Activated CD8-positive, alpha-beta memory T cell treated with anti-CD3 and anti-CD28 coated beads, Interleukin-2, amount 10 ng/mL, durations not matched to agents 7 days and 5 days (primary cell): Measurements from ENCODE around the gene TENM4. TPM values are rescaled to one million over a fixed set of nuclear protein-coding genes. Genes with fewer than 3 reads are reported as not detected.
"Not testable (repeated sequence)": the region's sequence is repeated elsewhere in the genome, so short reads cannot be mapped to it uniquely, and the experiment has no call there.

Experiments
- ATAC-seq: fragments of 150-1000 bp; cut with Tn5 transposase; one replicate; pipeline ENCODE4 v1.10.0; 2021; ENCODE audit warnings: moderate library complexity
- CTCF ChIA-PET: fragments of 350-600 bp; sonication (Branson Sonifier 250); formaldehyde crosslinking; loops from one replicate; lab custom pipeline; 2021; ENCODE audit warnings: antibody characterized with exemption; lab: Charles Lee
- DNase-seq: peaks from one replicate; pipeline ENCODE4 v3.0.0-alpha.2; 2020
- H3K27ac Mint-ChIP-seq: one replicate; pipeline ENCODE4 v1.8.0; 2021; ENCODE audit warnings: mild to moderate bottlenecking, mixed read lengths
- H3K27me3 Mint-ChIP-seq: one replicate; pipeline ENCODE4 v1.8.0; 2021; ENCODE audit warnings: mixed read lengths
- H3K36me3 Mint-ChIP-seq: one replicate; pipeline ENCODE4 v1.8.0; 2021; ENCODE audit warnings: mild to moderate bottlenecking, mixed read lengths
- H3K4me1 Mint-ChIP-seq: one replicate; pipeline ENCODE4 v1.8.0; 2021; ENCODE audit warnings: mixed read lengths
- H3K4me3 Mint-ChIP-seq: one replicate; pipeline ENCODE4 v1.8.0; 2021; ENCODE audit warnings: mild to moderate bottlenecking, moderate library complexity, mixed read lengths
- H3K9me3 Mint-ChIP-seq: one replicate; pipeline ENCODE4 v1.8.0; 2022; ENCODE audit warnings: low read depth, mixed read lengths
- total RNA-seq, 2 experiments: library from RNA; stranded (reverse); gene quantifications; one replicate each; pipeline ENCODE4 v1.2.3, GENCODE V29; 2021

The TENM4 gene
- total RNA-seq, 2 experiments from 2014 or later: not detected

DNA sequence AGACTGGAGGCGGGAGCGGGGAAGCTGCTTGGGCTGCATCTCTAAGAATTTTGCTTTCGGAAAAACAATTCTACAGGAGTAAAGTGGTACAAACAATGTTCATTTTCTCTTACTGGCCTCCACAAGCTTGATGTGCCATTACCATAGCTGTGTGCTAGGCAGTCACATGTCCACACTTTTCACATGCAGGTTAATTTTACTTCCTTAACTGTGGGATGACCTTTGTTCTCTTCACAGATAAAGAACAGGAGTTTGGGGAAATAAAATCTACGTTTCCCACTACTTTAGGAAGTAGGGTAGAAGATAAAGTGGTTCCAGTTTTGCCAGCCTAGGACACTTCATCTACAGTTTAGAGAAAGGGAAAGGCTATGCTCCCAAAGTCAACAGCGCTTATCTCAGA, 539.0 kb downstream of the TENM4 start:
- CTCF ChIA-PET: no interaction called here
- Mint-ChIP-seq H3K27me3 (peaks cover 4% of the 10 kb centered on the region), H3K36me3 (no peaks in the 10 kb centered on the region), H3K27ac (no peak overlapping the region), H3K4me1 (no peaks in the 10 kb centered on the region), H3K4me3 (no peak overlapping the region), H3K9me3 (no peaks in the 10 kb centered on the region)
- DNase-seq: no peak
- ATAC-seq: no peak

GRCh38 chr11:78898266-78898775, 542.5 kb downstream of the TENM4 start:
- Mint-ChIP-seq H3K9me3 (no peaks in the 10 kb centered on the region), H3K4me3 (no peak overlapping the region), H3K27me3 (peaks cover 4% of the 10 kb centered on the region), H3K36me3 (no peaks in the 10 kb centered on the region), H3K27ac (no peak overlapping the region), H3K4me1 (no peaks in the 10 kb centered on the region)
- ATAC-seq (no peak), DNase-seq (no peak)
- CTCF ChIA-PET: no interaction called here

- ATAC-seq (no peak), DNase-seq (no peak)
- no peaks in the 10 kb centered on the region for H3K36me3 Mint-ChIP-seq
- CTCF ChIA-PET: no interaction called here
- H3K27ac Mint-ChIP-seq: no peak overlapping the region
- no peaks in the 10 kb centered on the region for H3K27me3 Mint-ChIP-seq
- no peaks in the 10 kb centered on the region for H3K4me1 Mint-ChIP-seq
- H3K9me3 Mint-ChIP-seq: no peaks in the 10 kb centered on the region
- H3K4me3 Mint-ChIP-seq: no peak overlapping the region
Observed at GRCh38 chr11:78893996-78894395, 546.8 kb downstream of the TENM4 start.

- no peaks in the 10 kb centered on the region for H3K4me1 Mint-ChIP-seq
- no peaks in the 10 kb centered on the region for H3K9me3 Mint-ChIP-seq
- H3K27me3 Mint-ChIP-seq: no peaks in the 10 kb centered on the region
- CTCF ChIA-PET: no interaction called here
- H3K36me3 Mint-ChIP-seq: no peaks in the 10 kb centered on the region
- no peak overlapping the region for H3K27ac Mint-ChIP-seq
- H3K4me3 Mint-ChIP-seq: no peak overlapping the region
- no peak for DNase-seq
- ATAC-seq: no peak
Observed at GRCh38 chr11:78889698-78890097, 551.1 kb downstream of the TENM4 start.

DNA sequence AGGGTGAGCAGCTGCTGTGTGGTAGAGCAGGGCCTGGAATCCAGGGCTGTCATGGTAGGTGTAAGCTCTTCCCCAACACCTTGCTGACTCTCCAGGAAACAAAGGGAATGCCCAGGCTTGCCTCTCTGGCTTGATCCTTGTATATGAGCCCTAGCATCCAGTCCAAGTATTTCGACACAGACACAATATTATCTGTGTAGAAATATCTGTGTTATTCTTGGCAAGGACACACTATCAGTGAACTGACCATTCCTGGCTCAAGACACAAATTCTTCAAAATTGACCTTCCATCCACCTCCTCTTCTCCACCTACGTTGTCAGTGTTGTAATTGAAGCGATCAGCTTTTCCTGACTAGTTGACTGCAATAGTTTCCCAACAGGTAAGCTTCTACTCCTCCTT, 554.2 kb downstream of the TENM4 start:
- CTCF ChIA-PET: no interaction called here
- H3K4me3 Mint-ChIP-seq: no peak overlapping the region

GRCh38 chr11:78884761-78885160, 556.1 kb downstream of the TENM4 start:
- no peak overlapping the region for H3K4me3 Mint-ChIP-seq
- no peaks in the 10 kb centered on the region for H3K9me3 Mint-ChIP-seq
- no peak for ATAC-seq
- H3K36me3 Mint-ChIP-seq: peaks cover 1% of the 10 kb centered on the region
- H3K27ac Mint-ChIP-seq: no peak overlapping the region
- CTCF ChIA-PET: no interaction called here
- no peaks in the 10 kb centered on the region for H3K4me1 Mint-ChIP-seq
- DNase-seq: no peak
- no peaks in the 10 kb centered on the region for H3K27me3 Mint-ChIP-seq

More for the DNA sequence above, 554.2 kb downstream of the TENM4 start:
- no peak for DNase-seq
- no peaks in the 10 kb centered on the region for H3K36me3 Mint-ChIP-seq
- no peaks in the 10 kb centered on the region for H3K4me1 Mint-ChIP-seq
- no peak overlapping the region for H3K27ac Mint-ChIP-seq
- no peak for ATAC-seq
- no peaks in the 10 kb centered on the region for H3K9me3 Mint-ChIP-seq
- no peaks in the 10 kb centered on the region for H3K27me3 Mint-ChIP-seq

DNA sequence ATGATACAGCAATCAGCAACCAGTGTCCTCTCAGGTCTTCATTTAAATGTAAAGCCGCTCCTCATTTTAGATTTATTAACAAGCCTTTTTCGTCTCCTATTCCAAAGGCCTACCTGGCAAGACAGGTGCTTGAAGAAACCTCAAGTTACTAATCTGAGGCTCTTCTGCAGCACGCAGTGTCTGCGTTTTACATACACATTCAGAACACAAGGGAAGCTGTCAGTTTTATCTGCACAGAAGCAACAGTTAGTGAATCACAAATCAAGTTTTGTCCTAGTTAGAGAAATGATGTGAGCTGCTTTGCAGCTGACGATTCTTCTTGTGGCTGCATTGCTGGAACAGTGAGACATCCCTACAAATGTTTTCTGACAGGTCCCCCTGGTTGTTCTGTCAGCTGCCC, 557.3 kb downstream of the TENM4 start:
- Mint-ChIP-seq H3K27me3 (no peaks in the 10 kb centered on the region), H3K36me3 (peaks cover 3% of the 10 kb centered on the region), H3K4me3 (no peak overlapping the region), H3K9me3 (peaks cover 3% of the 10 kb centered on the region), H3K4me1 (no peaks in the 10 kb centered on the region), H3K27ac (no peak overlapping the region)
- CTCF ChIA-PET: no interaction called here
- ATAC-seq (no peak), DNase-seq (no peak)

GRCh38 chr11:78879094-78879980, 561.5 kb downstream of the TENM4 start:
- H3K36me3 Mint-ChIP-seq, H3K27me3 Mint-ChIP-seq, H3K27ac Mint-ChIP-seq, ATAC-seq, H3K9me3 Mint-ChIP-seq, DNase-seq, H3K4me3 Mint-ChIP-seq, CTCF ChIA-PET, H3K4me1 Mint-ChIP-seq: not testable (repeated sequence)

GRCh38 chr11:78878631-78879030, 562.2 kb downstream of the TENM4 start:
- peaks cover 5% of the 10 kb centered on the region for H3K9me3 Mint-ChIP-seq
- ATAC-seq (no peak), DNase-seq (no peak)
- H3K4me3 Mint-ChIP-seq: no peak overlapping the region
- H3K27ac Mint-ChIP-seq: no peak overlapping the region
- CTCF ChIA-PET: no interaction called here
- no peaks in the 10 kb centered on the region for H3K4me1 Mint-ChIP-seq
- H3K27me3 Mint-ChIP-seq: no peaks in the 10 kb centered on the region
- peaks cover 3% of the 10 kb centered on the region for H3K36me3 Mint-ChIP-seq

GRCh38 chr11:78876676-78877075, 564.2 kb downstream of the TENM4 start:
- CTCF ChIA-PET: interaction anchor here (1.3 kb wide), 1 partner anchor 78 kb away, joined by 3 read pairs; no protein-coding TSS in a partner anchor
- H3K27me3 Mint-ChIP-seq: peaks cover 4% of the 10 kb centered on the region
- H3K36me3 Mint-ChIP-seq: peaks cover 3% of the 10 kb centered on the region
- ATAC-seq (no peak), DNase-seq (no peak)
- no peak overlapping the region for H3K27ac Mint-ChIP-seq
- peaks cover 5% of the 10 kb centered on the region for H3K9me3 Mint-ChIP-seq
- no peaks in the 10 kb centered on the region for H3K4me1 Mint-ChIP-seq
- H3K4me3 Mint-ChIP-seq: no peak overlapping the region

DNA sequence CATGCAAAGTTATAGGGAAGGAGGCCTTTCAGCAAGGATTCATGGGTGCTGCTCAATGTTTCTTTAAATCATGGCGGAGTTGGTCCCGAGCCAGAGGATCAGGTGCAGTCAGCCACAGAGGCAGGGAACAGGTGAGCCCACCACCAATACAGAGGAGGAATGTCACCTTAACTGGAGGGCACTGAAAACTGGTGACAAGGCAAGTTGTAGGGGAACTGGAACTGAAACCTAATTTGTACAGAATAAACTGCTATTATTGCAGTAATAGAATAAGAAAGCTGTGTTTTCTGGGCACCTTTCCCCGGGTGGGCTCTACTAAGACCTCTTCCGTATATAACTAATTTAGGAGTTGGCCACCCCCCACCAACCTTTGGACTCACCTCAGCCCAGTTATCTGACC, 570.2 kb downstream of the TENM4 start:
- Mint-ChIP-seq H3K4me3 (no peak overlapping the region), H3K27me3 (peaks cover 14% of the 10 kb centered on the region), H3K4me1 (no peaks in the 10 kb centered on the region), H3K9me3 (no peaks in the 10 kb centered on the region), H3K27ac (no peak overlapping the region), H3K36me3 (no peaks in the 10 kb centered on the region)
- CTCF ChIA-PET: no interaction called here
- DNase-seq (no peak), ATAC-seq (no peak)

GRCh38 chr11:78869293-78869692, 571.5 kb downstream of the TENM4 start:
- Mint-ChIP-seq H3K9me3 (no peaks in the 10 kb centered on the region), H3K27me3 (peaks cover 14% of the 10 kb centered on the region), H3K4me1 (no peaks in the 10 kb centered on the region), H3K4me3 (no peak overlapping the region), H3K27ac (no peak overlapping the region), H3K36me3 (no peaks in the 10 kb centered on the region)
- no peak for DNase-seq
- no peak for ATAC-seq
- CTCF ChIA-PET: no interaction called here

DNA sequence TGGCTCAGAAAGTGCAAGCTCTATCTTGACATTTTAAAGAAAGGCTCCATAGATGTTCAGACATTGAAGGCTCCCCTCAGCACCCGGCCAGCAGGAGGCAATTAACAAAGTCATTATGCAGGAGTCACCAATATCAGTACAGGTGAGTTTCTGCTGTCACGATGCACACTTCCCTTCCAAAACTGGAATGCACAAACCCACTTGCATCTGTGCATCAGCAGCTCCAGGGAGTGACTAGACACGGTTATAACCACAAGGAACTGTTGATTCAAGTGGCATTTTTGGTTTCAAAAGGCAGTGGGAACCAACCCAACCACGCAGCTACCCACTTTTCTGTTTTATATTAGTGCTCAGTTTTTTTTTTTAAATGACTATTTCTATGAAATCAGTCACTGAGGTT, 572.3 kb downstream of the TENM4 start:
- Mint-ChIP-seq H3K27ac (no peak overlapping the region), H3K36me3 (no peaks in the 10 kb centered on the region)

GRCh38 chr11:78860720-78861422, 580.0 kb downstream of the TENM4 start:
- H3K4me3 Mint-ChIP-seq: no peak overlapping the region
- ATAC-seq (no peak), DNase-seq (no peak)
- peaks cover 11% of the 10 kb centered on the region for H3K27me3 Mint-ChIP-seq
- H3K4me1 Mint-ChIP-seq: no peaks in the 10 kb centered on the region
- H3K36me3 Mint-ChIP-seq: no peaks in the 10 kb centered on the region
- CTCF ChIA-PET: no interaction called here
- H3K27ac Mint-ChIP-seq: no peak overlapping the region
- H3K9me3 Mint-ChIP-seq: no peaks in the 10 kb centered on the region

More for the DNA sequence above, 572.3 kb downstream of the TENM4 start:
- H3K27me3 Mint-ChIP-seq: peaks cover 14% of the 10 kb centered on the region
- CTCF ChIA-PET: no interaction called here
- no peak overlapping the region for H3K4me3 Mint-ChIP-seq
- no peaks in the 10 kb centered on the region for H3K9me3 Mint-ChIP-seq
- ATAC-seq (no peak), DNase-seq (no peak)
- H3K4me1 Mint-ChIP-seq: no peaks in the 10 kb centered on the region
